ENCODE results near the gene COX6B1.
"Not testable (repeated sequence)": the region's sequence is repeated elsewhere in the genome, so short reads cannot be mapped to it uniquely, and the experiment has no call there.

COX6B1 gene

GRCh38 chr19:35669566-35669965, 21.4 kb downstream of the COX6B1 start:
- no peak for DNase-seq

GRCh38 chr19:35669974-35670373, 21.9 kb downstream of the COX6B1 start:
- DNase-seq, result no peak

GRCh38 chr19:35670686-35671085, 22.6 kb downstream of the COX6B1 start:
- DNase-seq, result no peak

GRCh38 chr19:35671818-35672217, 23.7 kb downstream of the COX6B1 start:
- DNase-seq, result no peak

GRCh38 chr19:35673121-35673804, 25.1 kb downstream of the COX6B1 start:
- no peak for DNase-seq

- DNase-seq, result no peak
Observed at GRCh38 chr19:35675589-35676140, 27.5 kb downstream of the COX6B1 start.

GRCh38 chr19:35689836-35690235, 41.7 kb downstream of the COX6B1 start:
- DNase-seq, result no peak

- not testable (repeated sequence) for DNase-seq
Observed at GRCh38 chr19:35691106-35691505, 43.0 kb downstream of the COX6B1 start.

- DNase-seq, result no peak
Observed at GRCh38 chr19:35692010-35692409, 43.9 kb downstream of the COX6B1 start.

GRCh38 chr19:35693422-35693821, 45.3 kb downstream of the COX6B1 start:
- DNase-seq, result no peak

- peak; percentile 78 for DNase-seq
Observed at GRCh38 chr19:35693835-35694599, 45.9 kb downstream of the COX6B1 start.

GRCh38 chr19:35695895-35696422, 47.8 kb downstream of the COX6B1 start:
- no peak for DNase-seq

GRCh38 chr19:35696835-35697234, 48.7 kb downstream of the COX6B1 start:
- no peak for DNase-seq

GRCh38 chr19:35702223-35703012, 54.3 kb downstream of the COX6B1 start:
- DNase-seq, result peak; percentile 97

- DNase-seq, result no peak
Observed at GRCh38 chr19:35703343-35703742, 55.2 kb downstream of the COX6B1 start.

- no peak for DNase-seq
Observed at GRCh38 chr19:35704218-35704617, 56.1 kb downstream of the COX6B1 start, which contains the start of gene ZBTB32. TSS of gene ZBTB32 (plus strand) at chr19:35704558. CDS start at chr19:35714627, 10,069 bp downstream.
